GM19467 (cell line): Measurements from ENCODE around the gene NAPG.
"Not testable (repeated sequence)": the region's sequence is repeated elsewhere in the genome, so short reads cannot be mapped to it uniquely, and the experiment has no call there.

ENCODE experiments used
- ATAC-seq: cut with Tn5 transposase; IDR thresholded peaks from one replicate; pipeline ENCODE4 v1.9.1; 2021; ENCODE audit warnings: mild to moderate bottlenecking, moderate library complexity; ENCODE audit not compliant: unreplicated experiment

NAPG gene

GRCh38 chr18:10511236-10511635, 14.6 kb upstream of the NAPG start:
- ATAC-seq, result no peak

- ATAC-seq, result no peak
Measured at GRCh38 chr18:10514082-10514481, 11.7 kb upstream of the NAPG start.

GRCh38 chr18:10514601-10515000, 11.2 kb upstream of the NAPG start:
- no peak for ATAC-seq

GRCh38 chr18:10515456-10515855, 10.4 kb upstream of the NAPG start:
- no peak for ATAC-seq

GRCh38 chr18:10516078-10516477, 9.7 kb upstream of the NAPG start:
- ATAC-seq, result no peak

GRCh38 chr18:10518595-10519255, 7.1 kb upstream of the NAPG start:
- ATAC-seq, result no peak

GRCh38 chr18:10519366-10519765, 6.5 kb upstream of the NAPG start:
- no peak for ATAC-seq

GRCh38 chr18:10519999-10520935, 5.6 kb upstream of the NAPG start:
- ATAC-seq, result no peak

GRCh38 chr18:10521566-10521965, 4.3 kb upstream of the NAPG start:
- ATAC-seq, result no peak

GRCh38 chr18:10522574-10522973, 3.3 kb upstream of the NAPG start:
- no peak for ATAC-seq

- no peak for ATAC-seq
Measured at GRCh38 chr18:10523544-10523943, 2.3 kb upstream of the NAPG start.

GRCh38 chr18:10524507-10525370, 1.1 kb upstream of the NAPG start:
- ATAC-seq, result no peak

- ATAC-seq, result no peak
Measured at GRCh38 chr18:10525371-10525691, 496 bp upstream of the NAPG start.

- ATAC-seq, result no peak
Measured at GRCh38 chr18:10526561-10526949, 728 bp downstream of the NAPG start.

- no peak for ATAC-seq
Measured at GRCh38 chr18:10528439-10528838, 2.6 kb downstream of the NAPG start.

GRCh38 chr18:10530002-10530401, 4.2 kb downstream of the NAPG start:
- no peak for ATAC-seq

GRCh38 chr18:10530852-10531251, 5.0 kb downstream of the NAPG start:
- no peak for ATAC-seq

- no peak for ATAC-seq
Measured at GRCh38 chr18:10533111-10533510, 7.3 kb downstream of the NAPG start.

GRCh38 chr18:10536280-10536679, 10.5 kb downstream of the NAPG start:
- no peak for ATAC-seq

- no peak for ATAC-seq
Measured at GRCh38 chr18:10537765-10538164, 11.9 kb downstream of the NAPG start.

- ATAC-seq, result not testable (repeated sequence)
Measured at GRCh38 chr18:10539124-10539523, 13.3 kb downstream of the NAPG start.
